Activated T-helper 17 cell treated with anti-CD3 and anti-CD28 coated beads, Interleukin-2, amount 50 U/mL, for 72 hours (primary cell): ENCODE results near the gene TXNDC16. TPM values are rescaled to one million over a fixed set of nuclear protein-coding genes. Genes with fewer than 3 reads are reported as not detected.
A peak's percentile ranks its signal among the peaks of the same experiment; 100 is the strongest.

Experiments
- ATAC-seq: fragments of 150-1000 bp; cut with Tn5 transposase; replicated peaks from 2 replicates; pipeline ENCODE4 v1.10.0; 2021; ENCODE audit warnings: mild to moderate bottlenecking, moderate library complexity
- H3K27ac Mint-ChIP-seq: one replicate; pipeline ENCODE4 v1.8.0; 2022; ENCODE audit warnings: mixed read lengths
- H3K27me3 Mint-ChIP-seq: one replicate; pipeline ENCODE4 v1.8.0; 2022; ENCODE audit warnings: mixed read lengths
- H3K36me3 Mint-ChIP-seq: one replicate; pipeline ENCODE4 v1.8.0; 2022; ENCODE audit warnings: low read depth, mild to moderate bottlenecking, mixed read lengths
- H3K4me1 Mint-ChIP-seq: one replicate; pipeline ENCODE4 v1.8.0; 2022; ENCODE audit warnings: mixed read lengths
- H3K4me3 Mint-ChIP-seq: one replicate; pipeline ENCODE4 v1.8.0; 2022; ENCODE audit warnings: mild to moderate bottlenecking, mixed read lengths
- H3K9me3 Mint-ChIP-seq: one replicate; pipeline ENCODE4 v1.8.0; 2022; ENCODE audit warnings: mixed read lengths
- total RNA-seq, 2 donors: library from RNA; stranded (reverse); gene quantifications; one replicate each; pipeline ENCODE4 v1.2.3, GENCODE V29; 2022

TXNDC16 gene
- total RNA-seq, 2 donors from 2014 or later: 5.6 to 7.7 TPM

GRCh38 chr14:52455291-52456088 lies 96.8 kb downstream of the TXNDC16 start:
- peaks cover 20% of the 10 kb centered on the region for H3K36me3 Mint-ChIP-seq
- ATAC-seq: peak; percentile 59
- peaks cover 4% of the 10 kb centered on the region for H3K9me3 Mint-ChIP-seq
- H3K27me3 Mint-ChIP-seq: no peaks in the 10 kb centered on the region
- H3K27ac Mint-ChIP-seq: no peak overlapping the region
- peaks cover 6% of the 10 kb centered on the region for H3K4me1 Mint-ChIP-seq
- no peak overlapping the region for H3K4me3 Mint-ChIP-seq

GRCh38 chr14:52447236-52447635 lies 105.1 kb downstream of the TXNDC16 start:
- H3K27me3 Mint-ChIP-seq: no peaks in the 10 kb centered on the region
- no peak for ATAC-seq
- peaks cover 13% of the 10 kb centered on the region for H3K9me3 Mint-ChIP-seq
- no peaks in the 10 kb centered on the region for H3K4me1 Mint-ChIP-seq
- peaks cover 7% of the 10 kb centered on the region for H3K36me3 Mint-ChIP-seq
- no peak overlapping the region for H3K27ac Mint-ChIP-seq
- H3K4me3 Mint-ChIP-seq: no peak overlapping the region

GRCh38 chr14:52446355-52446754 lies 106.0 kb downstream of the TXNDC16 start:
- Mint-ChIP-seq H3K27ac (no peak overlapping the region), H3K4me3 (no peak overlapping the region), H3K9me3 (peaks cover 13% of the 10 kb centered on the region), H3K4me1 (no peaks in the 10 kb centered on the region), H3K27me3 (no peaks in the 10 kb centered on the region), H3K36me3 (no peaks in the 10 kb centered on the region)
- no peak for ATAC-seq

- Mint-ChIP-seq H3K9me3 (peaks cover 8% of the 10 kb centered on the region), H3K4me1 (no peaks in the 10 kb centered on the region), H3K4me3 (no peak overlapping the region), H3K36me3 (no peaks in the 10 kb centered on the region), H3K27me3 (no peaks in the 10 kb centered on the region), H3K27ac (no peak overlapping the region)
- no peak for ATAC-seq
Observed at GRCh38 chr14:52443506-52443905, 108.8 kb downstream of the TXNDC16 start.

GRCh38 chr14:52442602-52443001 lies 109.7 kb downstream of the TXNDC16 start:
- H3K4me1 Mint-ChIP-seq: no peaks in the 10 kb centered on the region

GRCh38 chr14:52442166-52442565 lies 110.1 kb downstream of the TXNDC16 start:
- no peaks in the 10 kb centered on the region for H3K4me1 Mint-ChIP-seq
- no peak for ATAC-seq
- H3K27me3 Mint-ChIP-seq: no peaks in the 10 kb centered on the region
- H3K4me3 Mint-ChIP-seq: no peak overlapping the region
- H3K27ac Mint-ChIP-seq: no peak overlapping the region
- H3K36me3 Mint-ChIP-seq: peaks cover 11% of the 10 kb centered on the region
- no peaks in the 10 kb centered on the region for H3K9me3 Mint-ChIP-seq

More at GRCh38 chr14:52442602-52443001, 109.7 kb downstream of the TXNDC16 start:
- Mint-ChIP-seq H3K27me3 (no peaks in the 10 kb centered on the region), H3K27ac (no peak overlapping the region), H3K4me3 (no peak overlapping the region), H3K36me3 (peaks cover 6% of the 10 kb centered on the region), H3K9me3 (peaks cover 2% of the 10 kb centered on the region)
- no peak for ATAC-seq

GRCh38 chr14:52439476-52439875 lies 112.8 kb downstream of the TXNDC16 start:
- H3K9me3 Mint-ChIP-seq: no peaks in the 10 kb centered on the region
- no peaks in the 10 kb centered on the region for H3K27me3 Mint-ChIP-seq
- ATAC-seq: no peak
- no peak overlapping the region for H3K27ac Mint-ChIP-seq
- H3K4me3 Mint-ChIP-seq: no peak overlapping the region
- H3K4me1 Mint-ChIP-seq: no peaks in the 10 kb centered on the region
- peaks cover 11% of the 10 kb centered on the region for H3K36me3 Mint-ChIP-seq

- Mint-ChIP-seq H3K4me3 (no peak overlapping the region), H3K27ac (no peak overlapping the region), H3K27me3 (no peaks in the 10 kb centered on the region), H3K4me1 (no peaks in the 10 kb centered on the region), H3K9me3 (no peaks in the 10 kb centered on the region), H3K36me3 (peaks cover 17% of the 10 kb centered on the region)
- no peak for ATAC-seq
Observed at GRCh38 chr14:52434955-52435354, 117.3 kb downstream of the TXNDC16 start.

- ATAC-seq: no peak
- no peaks in the 10 kb centered on the region for H3K27me3 Mint-ChIP-seq
- peaks cover 9% of the 10 kb centered on the region for H3K4me1 Mint-ChIP-seq
- H3K9me3 Mint-ChIP-seq: no peaks in the 10 kb centered on the region
- peaks cover 6% of the 10 kb centered on the region for H3K36me3 Mint-ChIP-seq
- no peak overlapping the region for H3K27ac Mint-ChIP-seq
- no peak overlapping the region for H3K4me3 Mint-ChIP-seq
Observed at GRCh38 chr14:52430474-52430873, 121.8 kb downstream of the TXNDC16 start.

- Mint-ChIP-seq H3K36me3 (peaks cover 6% of the 10 kb centered on the region), H3K27ac (no peak overlapping the region), H3K9me3 (no peaks in the 10 kb centered on the region), H3K4me1 (peaks cover 9% of the 10 kb centered on the region), H3K4me3 (no peak overlapping the region), H3K27me3 (no peaks in the 10 kb centered on the region)
- no peak for ATAC-seq
Observed at GRCh38 chr14:52429451-52429850, 122.9 kb downstream of the TXNDC16 start.

GRCh38 chr14:52427460-52427859 lies 124.8 kb downstream of the TXNDC16 start:
- Mint-ChIP-seq H3K36me3 (peaks cover 6% of the 10 kb centered on the region), H3K27me3 (no peaks in the 10 kb centered on the region), H3K4me3 (no peak overlapping the region), H3K4me1 (peaks cover 9% of the 10 kb centered on the region), H3K27ac (no peak overlapping the region), H3K9me3 (no peaks in the 10 kb centered on the region)
- peak; percentile 74 for ATAC-seq

GRCh38 chr14:52422650-52423356 lies 129.5 kb downstream of the TXNDC16 start:
- Mint-ChIP-seq H3K27me3 (no peaks in the 10 kb centered on the region), H3K9me3 (no peaks in the 10 kb centered on the region), H3K4me3 (no peak overlapping the region), H3K36me3 (no peaks in the 10 kb centered on the region), H3K27ac (no peak overlapping the region), H3K4me1 (peaks cover 6% of the 10 kb centered on the region)
- ATAC-seq: no peak

- Mint-ChIP-seq H3K36me3 (no peaks in the 10 kb centered on the region), H3K27ac (no peak overlapping the region), H3K4me3 (no peak overlapping the region), H3K9me3 (no peaks in the 10 kb centered on the region), H3K27me3 (no peaks in the 10 kb centered on the region), H3K4me1 (peaks cover 10% of the 10 kb centered on the region)
- ATAC-seq: no peak
Observed at GRCh38 chr14:52417139-52417538, 135.2 kb downstream of the TXNDC16 start.

GRCh38 chr14:52413729-52414408 lies 138.4 kb downstream of the TXNDC16 start:
- H3K27me3 Mint-ChIP-seq: no peaks in the 10 kb centered on the region
- ATAC-seq: peak; percentile 93
- H3K9me3 Mint-ChIP-seq: no peaks in the 10 kb centered on the region
- H3K4me1 Mint-ChIP-seq: peaks cover 10% of the 10 kb centered on the region
- no peaks in the 10 kb centered on the region for H3K36me3 Mint-ChIP-seq
- H3K27ac Mint-ChIP-seq: peak overlapping the region; percentile 88
- H3K4me3 Mint-ChIP-seq: peak overlapping the region; percentile 62
